ENCODE results near the gene KRTAP4-7.
"Not testable (repeated sequence)": the region's sequence is repeated elsewhere in the genome, so short reads cannot be mapped to it uniquely, and the experiment has no call there.

Gene KRTAP4-7

DNA sequence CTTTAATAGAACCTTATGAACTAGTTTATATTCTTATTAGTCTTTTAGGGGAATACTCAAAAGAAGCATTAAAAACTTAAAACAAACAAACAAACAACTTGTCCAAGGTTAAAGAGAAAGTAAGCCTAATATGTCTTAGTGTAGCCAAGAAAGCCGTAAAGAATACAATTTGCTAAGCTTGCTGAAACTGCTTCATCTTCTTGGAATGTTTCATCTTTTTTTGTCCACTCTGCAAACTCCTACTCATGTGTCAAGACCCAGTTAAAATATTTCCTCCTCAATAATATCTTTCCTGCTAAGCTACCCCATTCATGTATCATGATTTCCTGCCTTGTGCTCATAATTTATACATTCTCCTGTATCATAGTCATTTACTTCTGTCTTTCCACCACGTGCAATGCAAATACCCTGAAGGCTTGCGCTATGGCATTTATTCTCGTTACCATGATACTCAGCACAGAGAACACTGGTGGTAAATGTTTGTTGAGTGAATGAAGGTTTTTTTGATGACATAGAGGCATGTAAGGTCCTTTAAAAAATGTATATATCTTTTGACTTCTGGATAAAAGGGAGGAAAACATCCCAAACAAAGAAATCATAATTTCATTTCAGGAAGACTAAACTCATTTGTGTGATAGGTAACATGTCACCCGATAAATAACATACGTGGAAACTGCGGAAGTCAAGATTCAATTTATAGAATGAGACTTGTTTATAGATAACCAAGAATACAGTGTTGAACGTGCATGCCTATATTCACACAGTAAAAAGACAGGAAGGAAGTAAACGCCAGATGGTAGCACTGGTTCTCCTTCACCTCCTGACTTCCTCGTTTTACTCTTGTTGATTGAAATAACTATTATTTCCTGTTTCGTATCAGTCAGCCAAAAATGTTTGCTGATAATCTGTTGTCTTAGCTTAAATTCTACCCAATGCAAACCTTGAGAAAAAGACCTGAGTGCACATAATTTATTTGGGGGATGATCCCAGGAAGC lies 36.0 kb downstream of the KRTAP4-7 start:
- H3K9me3 ChIP-seq (ENCODE audit: control insufficient read depth, low read depth, low read length); H3K4me1 ChIP-seq (ENCODE audit: control insufficient read depth, low read depth, low read length); H3K27me3 ChIP-seq (ENCODE audit: control insufficient read depth, insufficient read depth, low read length); H3K36me3 ChIP-seq (ENCODE audit: control insufficient read depth, low read depth, low read length); H3K9ac ChIP-seq (ENCODE audit: low read length); H3K27ac ChIP-seq (ENCODE audit: low read length); H3K4me3 ChIP-seq (ENCODE audit: low read length): not testable (repeated sequence)

DNA sequence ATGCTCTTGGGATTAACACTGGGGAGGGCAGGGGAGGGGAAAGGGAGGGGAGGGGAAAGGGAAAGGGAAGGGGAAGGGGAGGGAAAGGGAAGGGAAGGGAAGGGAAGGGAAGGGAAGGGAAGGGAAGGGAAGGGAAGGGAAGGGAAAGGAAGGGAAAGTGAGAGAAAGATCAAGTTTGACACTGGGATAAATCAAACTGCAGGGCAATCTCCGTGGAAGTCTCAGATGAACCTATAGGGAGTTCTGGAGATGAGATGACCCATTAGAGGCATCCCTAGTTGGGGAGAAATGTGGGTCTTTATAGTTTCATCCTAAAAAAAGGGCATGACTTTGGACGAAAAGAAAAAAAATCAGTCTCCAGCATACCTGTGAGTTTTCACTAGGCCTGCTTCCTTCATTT lies 37.8 kb downstream of the KRTAP4-7 start:
- Histone ChIP-seq H3K4me3 (ENCODE audit: low read length) (no peak overlapping the region), H3K27ac (ENCODE audit: low read length) (no peak overlapping the region)

DNA sequence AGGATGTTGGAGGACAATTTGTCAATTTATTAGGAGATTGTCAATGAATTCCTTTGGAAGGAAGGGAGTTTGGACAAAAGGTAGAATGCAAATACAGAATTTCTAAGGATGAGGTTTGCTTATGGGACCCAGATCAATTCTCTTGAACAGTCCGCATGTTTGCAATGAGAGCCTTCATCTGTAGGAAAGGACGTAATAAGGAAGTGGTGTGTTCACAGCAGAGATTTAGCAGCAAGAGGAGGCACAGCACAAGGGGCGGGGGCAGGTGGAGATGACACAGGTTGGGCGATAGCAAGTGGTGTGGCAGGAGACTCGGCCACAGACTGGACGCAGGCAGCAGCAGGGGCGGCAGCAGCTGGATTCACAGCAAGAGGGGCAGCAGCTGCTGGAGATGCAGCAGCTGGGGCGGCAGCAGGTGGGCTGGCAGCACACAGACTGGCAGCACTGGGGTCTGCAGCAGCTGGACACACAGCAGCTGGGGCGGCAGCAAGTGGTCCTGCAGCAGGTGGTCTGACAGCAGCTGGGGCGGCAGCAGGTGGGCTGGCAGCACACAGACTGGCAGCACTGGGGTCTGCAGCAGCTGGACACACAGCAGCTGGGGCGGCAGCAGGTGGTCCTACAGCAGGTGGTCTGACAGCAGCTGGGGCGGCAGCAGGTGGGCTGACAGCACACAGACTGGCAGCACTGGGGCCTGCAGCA lies 39.5 kb downstream of the KRTAP4-7 start:
- not testable (repeated sequence) for H3K9ac ChIP-seq (ENCODE audit: low read length); H3K27ac ChIP-seq (ENCODE audit: low read length); H3K9me3 ChIP-seq (ENCODE audit: control insufficient read depth, low read depth, low read length); H3K27me3 ChIP-seq (ENCODE audit: control insufficient read depth, insufficient read depth, low read length); H3K4me1 ChIP-seq (ENCODE audit: control insufficient read depth, low read depth, low read length); H3K36me3 ChIP-seq (ENCODE audit: control insufficient read depth, low read depth, low read length); H3K4me3 ChIP-seq (ENCODE audit: low read length)

More for the DNA sequence above, 37.8 kb downstream of the KRTAP4-7 start:
- no peaks in the 10 kb centered on the region for H3K4me1 ChIP-seq (ENCODE audit: control insufficient read depth, low read depth, low read length)
- no peaks in the 10 kb centered on the region for H3K27me3 ChIP-seq (ENCODE audit: control insufficient read depth, insufficient read depth, low read length)
- H3K36me3 ChIP-seq (ENCODE audit: control insufficient read depth, low read depth, low read length): no peaks in the 10 kb centered on the region
- no peak overlapping the region for H3K9ac ChIP-seq (ENCODE audit: low read length)
- no peaks in the 10 kb centered on the region for H3K9me3 ChIP-seq (ENCODE audit: control insufficient read depth, low read depth, low read length)

DNA sequence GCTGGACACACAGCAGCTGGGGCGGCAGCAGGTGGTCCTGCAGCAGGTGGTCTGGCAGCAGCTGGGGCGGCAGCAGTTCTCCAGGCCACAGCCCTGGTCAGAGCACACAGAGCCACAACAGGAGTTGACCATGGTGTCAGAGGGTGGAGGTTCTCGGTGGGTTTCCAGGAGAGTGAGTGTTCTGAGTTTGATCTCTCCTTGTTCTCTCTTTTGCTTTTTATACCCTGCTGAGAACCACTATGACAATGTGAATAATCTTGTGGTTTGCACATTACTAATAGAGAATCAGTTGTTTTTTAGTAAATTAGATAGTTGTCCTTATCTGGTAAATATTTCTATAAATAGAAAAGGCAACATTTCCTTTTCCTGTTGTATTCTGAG lies 40.0 kb downstream of the KRTAP4-7 start, which contains the start of gene KRTAP4-12:
Gene KRTAP4-12, minus strand, starts transcription at position 192 of the 381 bp plus-strand sequence. Its CDS starts 60 bp downstream, at position 132.
- H3K9ac ChIP-seq (ENCODE audit: low read length); H3K4me1 ChIP-seq (ENCODE audit: control insufficient read depth, low read depth, low read length); H3K9me3 ChIP-seq (ENCODE audit: control insufficient read depth, low read depth, low read length); H3K4me3 ChIP-seq (ENCODE audit: low read length); H3K27ac ChIP-seq (ENCODE audit: low read length); H3K36me3 ChIP-seq (ENCODE audit: control insufficient read depth, low read depth, low read length); H3K27me3 ChIP-seq (ENCODE audit: control insufficient read depth, insufficient read depth, low read length): not testable (repeated sequence)

DNA sequence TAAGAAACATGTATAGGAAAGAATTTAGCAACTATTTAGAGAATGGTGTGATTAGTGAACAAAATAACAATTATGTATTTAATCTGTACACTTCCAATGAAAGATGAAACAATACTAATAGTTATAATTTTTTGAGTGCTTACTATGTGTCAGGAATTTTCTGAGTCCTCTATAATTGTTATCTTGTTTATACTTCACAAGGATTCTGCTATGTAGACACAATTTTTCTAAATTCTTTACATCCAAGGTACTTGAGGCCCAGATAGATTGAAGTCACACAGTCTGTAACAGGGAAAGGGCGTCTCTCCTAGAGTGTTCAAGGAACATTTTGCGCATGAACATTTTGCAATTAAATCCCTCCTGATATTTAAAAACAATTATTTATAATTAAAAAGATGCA lies 41.1 kb downstream of the KRTAP4-7 start:
- no peaks in the 10 kb centered on the region for H3K4me1 ChIP-seq (ENCODE audit: control insufficient read depth, low read depth, low read length)
- no peak overlapping the region for H3K27ac ChIP-seq (ENCODE audit: low read length)
- H3K4me3 ChIP-seq (ENCODE audit: low read length): no peak overlapping the region
- H3K9me3 ChIP-seq (ENCODE audit: control insufficient read depth, low read depth, low read length): no peaks in the 10 kb centered on the region
- H3K9ac ChIP-seq (ENCODE audit: low read length): no peak overlapping the region
- H3K27me3 ChIP-seq (ENCODE audit: control insufficient read depth, insufficient read depth, low read length): no peaks in the 10 kb centered on the region
- H3K36me3 ChIP-seq (ENCODE audit: control insufficient read depth, low read depth, low read length): no peaks in the 10 kb centered on the region

DNA sequence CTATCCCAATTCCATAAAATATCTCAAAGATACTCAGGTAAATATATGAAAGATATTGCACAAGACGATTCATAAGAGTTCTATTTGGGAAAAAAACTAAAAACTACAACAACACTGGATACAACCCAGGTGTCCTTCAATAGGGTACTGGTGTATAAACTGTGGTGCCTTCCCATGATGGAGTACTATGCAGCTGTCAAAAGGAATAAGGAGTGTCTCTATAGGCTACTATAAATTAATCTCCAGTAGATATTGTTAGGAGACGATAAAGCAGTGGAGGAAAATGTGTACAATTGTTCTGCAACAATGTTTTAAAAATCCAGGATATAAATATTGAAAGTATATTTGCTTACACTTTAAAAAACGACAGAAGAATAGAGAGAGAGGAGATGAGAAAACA lies 42.5 kb downstream of the KRTAP4-7 start:
- Histone ChIP-seq H3K9ac (ENCODE audit: low read length) (no peak overlapping the region), H3K27me3 (ENCODE audit: control insufficient read depth, insufficient read depth, low read length) (no peaks in the 10 kb centered on the region), H3K36me3 (ENCODE audit: control insufficient read depth, low read depth, low read length) (no peaks in the 10 kb centered on the region), H3K27ac (ENCODE audit: low read length) (no peak overlapping the region), H3K4me3 (ENCODE audit: low read length) (no peak overlapping the region), H3K9me3 (ENCODE audit: control insufficient read depth, low read depth, low read length) (no peaks in the 10 kb centered on the region), H3K4me1 (ENCODE audit: control insufficient read depth, low read depth, low read length) (no peaks in the 10 kb centered on the region)

DNA sequence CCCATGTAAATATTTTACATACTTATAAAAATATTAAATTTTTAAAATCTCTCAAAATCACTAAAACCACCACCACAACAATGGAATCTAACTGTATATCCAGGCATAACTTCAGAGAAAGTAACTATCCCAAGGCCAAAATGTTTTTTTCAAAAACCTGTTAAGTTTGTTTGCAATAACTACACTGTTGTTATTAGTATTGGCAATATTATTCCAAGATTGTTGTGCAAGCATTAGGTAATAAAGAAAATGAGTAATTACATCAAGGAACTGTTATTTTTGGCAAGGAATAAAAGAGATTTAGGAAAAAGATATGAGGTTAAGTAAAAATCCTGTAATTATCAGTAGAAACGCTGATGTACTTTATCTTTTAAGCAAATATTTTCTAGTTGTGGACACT lies 43.4 kb downstream of the KRTAP4-7 start:
- Histone ChIP-seq H3K27me3 (ENCODE audit: control insufficient read depth, insufficient read depth, low read length) (no peaks in the 10 kb centered on the region), H3K27ac (ENCODE audit: low read length) (no peak overlapping the region), H3K9me3 (ENCODE audit: control insufficient read depth, low read depth, low read length) (no peaks in the 10 kb centered on the region), H3K4me1 (ENCODE audit: control insufficient read depth, low read depth, low read length) (no peaks in the 10 kb centered on the region), H3K36me3 (ENCODE audit: control insufficient read depth, low read depth, low read length) (no peaks in the 10 kb centered on the region), H3K4me3 (ENCODE audit: low read length) (no peak overlapping the region), H3K9ac (ENCODE audit: low read length) (no peak overlapping the region)

DNA sequence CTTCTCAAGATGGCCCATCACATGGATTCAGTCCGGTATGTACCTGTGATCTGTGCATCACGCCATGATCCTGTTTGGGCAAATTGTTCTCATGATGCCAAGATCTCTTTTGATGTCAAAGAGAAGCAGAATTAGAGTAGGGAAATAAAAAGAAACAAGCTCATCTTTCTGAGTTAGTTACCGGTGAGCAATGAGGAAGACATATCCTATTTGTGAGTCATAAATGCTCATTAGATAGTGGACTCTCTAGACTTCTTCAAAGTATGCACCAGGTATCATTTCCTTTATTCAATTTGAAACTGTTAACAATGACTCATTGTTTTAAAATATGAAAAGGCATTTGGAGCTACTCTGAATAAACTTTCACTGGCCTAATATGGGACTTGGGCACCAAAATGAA lies 48.0 kb downstream of the KRTAP4-7 start:
- no peaks in the 10 kb centered on the region for H3K4me1 ChIP-seq (ENCODE audit: control insufficient read depth, low read depth, low read length)
- H3K27ac ChIP-seq (ENCODE audit: low read length): no peak overlapping the region
- no peaks in the 10 kb centered on the region for H3K36me3 ChIP-seq (ENCODE audit: control insufficient read depth, low read depth, low read length)

DNA sequence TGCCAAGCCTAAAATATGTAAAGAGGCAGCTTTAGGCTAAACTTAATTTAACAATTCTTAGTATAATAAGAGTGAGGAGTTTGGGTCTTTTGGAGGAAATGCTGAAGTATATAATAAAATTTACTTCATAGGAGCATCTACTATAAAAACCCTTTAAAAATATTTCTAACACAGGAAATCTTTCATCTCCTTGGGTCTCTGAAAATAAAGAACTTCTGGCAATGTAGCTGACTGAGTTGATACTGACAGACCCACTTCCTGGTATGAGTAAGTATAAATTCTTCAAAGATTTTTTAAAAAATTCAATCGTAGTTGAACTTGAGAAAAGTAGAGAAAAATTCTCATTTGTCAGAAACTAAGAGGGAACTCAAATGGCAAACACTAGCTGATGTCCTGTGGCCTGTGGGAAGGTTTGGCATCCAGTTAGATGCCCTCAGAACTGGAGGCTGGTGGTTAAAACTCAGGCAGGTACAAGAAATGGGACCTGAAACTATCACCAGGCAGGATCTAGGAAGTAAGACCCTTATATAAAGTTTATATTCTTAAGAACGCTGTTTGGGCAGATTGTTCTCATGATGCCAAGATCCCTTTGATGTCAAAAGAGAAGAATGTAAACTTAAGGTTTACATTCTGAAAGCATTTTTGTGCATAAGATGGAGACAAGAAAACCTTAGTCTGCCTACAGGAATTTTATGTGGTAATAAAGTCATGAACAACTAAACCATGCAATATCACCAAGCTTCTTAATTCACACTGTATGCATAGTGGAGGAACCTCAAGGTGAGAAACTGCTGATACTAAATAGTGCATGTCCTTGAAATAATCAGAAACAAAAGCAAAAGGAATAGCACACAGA lies 50.2 kb downstream of the KRTAP4-7 start:
- no peak overlapping the region for H3K9ac ChIP-seq (ENCODE audit: low read length)
- no peaks in the 10 kb centered on the region for H3K36me3 ChIP-seq (ENCODE audit: control insufficient read depth, low read depth, low read length)
- H3K4me1 ChIP-seq (ENCODE audit: control insufficient read depth, low read depth, low read length): no peaks in the 10 kb centered on the region
- no peaks in the 10 kb centered on the region for H3K27me3 ChIP-seq (ENCODE audit: control insufficient read depth, insufficient read depth, low read length)
- no peak overlapping the region for H3K4me3 ChIP-seq (ENCODE audit: low read length)
- H3K27ac ChIP-seq (ENCODE audit: low read length): no peak overlapping the region
- no peaks in the 10 kb centered on the region for H3K9me3 ChIP-seq (ENCODE audit: control insufficient read depth, low read depth, low read length)

More for the DNA sequence above, 48.0 kb downstream of the KRTAP4-7 start:
- H3K27me3 ChIP-seq (ENCODE audit: control insufficient read depth, insufficient read depth, low read length): no peaks in the 10 kb centered on the region
- no peak overlapping the region for H3K4me3 ChIP-seq (ENCODE audit: low read length)
- no peaks in the 10 kb centered on the region for H3K9me3 ChIP-seq (ENCODE audit: control insufficient read depth, low read depth, low read length)
- H3K9ac ChIP-seq (ENCODE audit: low read length): no peak overlapping the region
